IMR-90 (cell line): ENCODE results near the gene CPNE4. TPM values are rescaled to one million over a fixed set of nuclear protein-coding genes. Genes with fewer than 3 reads are reported as not detected.

ENCODE experiments used
- ATAC-seq: fragments of 200-7000 bp; cut with Tn5 transposase; 2 replicates; pipeline ENCODE4 v1.9.1; 2020; ENCODE audit warnings: low read depth, mild to moderate bottlenecking, moderate library complexity
- BruUV-seq: library from RNA; stranded (reverse); fragments of 400-500 nt; replicated peaks from 2 replicates; lab custom pipeline; 2021; lab: Mats Ljungman, UMichigan
- CTCF ChIA-PET: fragments of 300-600 bp; formaldehyde crosslinking; extraction: SDS; loops from one replicate; lab custom pipeline; 2021; ENCODE audit warnings: antibody characterized with exemption; lab: Yijun Ruan, JAX
- POLR2A ChIA-PET: fragments of 300-600 bp; sonication (Branson Sonifier 250); formaldehyde crosslinking; loops from one replicate; lab custom pipeline; 2022; ENCODE audit warnings: antibody characterized with exemption; ENCODE audit not compliant: unreplicated experiment; lab: Charles Lee
- DNase-seq: peaks from one replicate; pipeline ENCODE4 v3.0.0; 2013
- H2AFZ ChIP-seq: replicated peaks from 2 replicates; pipeline ENCODE3; 2013; ENCODE audit warnings: low read length, mild to moderate bottlenecking; ENCODE audit not compliant: poor library complexity
- H2AK5ac ChIP-seq: 2 replicates; pipeline ENCODE4 v1.6.1; 2013; ENCODE audit warnings: low read depth, low read length, inconsistent platforms
- H2AK9ac ChIP-seq: replicated peaks from 2 replicates; pipeline ENCODE3; 2013; ENCODE audit warnings: mild to moderate bottlenecking, low read depth, low read length, moderate library complexity; ENCODE audit not compliant: poor library complexity
- H2BK120ac ChIP-seq: 2 replicates; pipeline ENCODE4 v1.6.1; 2013; ENCODE audit warnings: low read depth, low read length, inconsistent platforms
- H2BK15ac ChIP-seq: 3 replicates; pipeline ENCODE4 v1.6.1; 2013; ENCODE audit warnings: low read depth, low read length, inconsistent platforms
- H2BK20ac ChIP-seq: 2 replicates; pipeline ENCODE4 v1.6.1; 2013; ENCODE audit warnings: low read depth, mild to moderate bottlenecking, inconsistent platforms, low read length, moderate library complexity
- H2BK5ac ChIP-seq: 2 replicates; pipeline ENCODE4 v1.6.1; 2013; ENCODE audit warnings: mild to moderate bottlenecking, low read depth, low read length, inconsistent platforms; ENCODE audit not compliant: poor library complexity, severe bottlenecking
- H3K14ac ChIP-seq: replicated peaks from 2 replicates; pipeline ENCODE4 v1.6.1; 2013; ENCODE audit warnings: low read depth, low read length, inconsistent platforms
- H3K18ac ChIP-seq: 2 replicates; pipeline ENCODE4 v1.6.1; 2013; ENCODE audit warnings: low read depth, low read length, control low read depth
- H3K23ac ChIP-seq: 2 replicates; pipeline ENCODE4 v1.6.1; 2013; ENCODE audit warnings: low read depth, low read length, inconsistent platforms
- H3K27ac ChIP-seq: 2 replicates; pipeline ENCODE4 v1.5.1; 2013; ENCODE audit warnings: mild to moderate bottlenecking, control low read depth, low read length; ENCODE audit not compliant: insufficient read depth
- H3K27me3 ChIP-seq: 2 replicates; pipeline ENCODE4 v1.6.1; 2013; ENCODE audit warnings: low read length; ENCODE audit not compliant: control insufficient read depth, insufficient read depth
- H3K36me3 ChIP-seq: 2 replicates; pipeline ENCODE4 v1.6.1; 2013; ENCODE audit warnings: low read length, mixed read lengths; ENCODE audit not compliant: control insufficient read depth, insufficient read depth
- H3K4ac ChIP-seq: 2 replicates; pipeline ENCODE4 v1.6.1; 2013; ENCODE audit warnings: low read depth, low read length, inconsistent platforms
- H3K4me1 ChIP-seq: 2 replicates; pipeline ENCODE4 v1.6.1; 2013; ENCODE audit warnings: low read length, mixed read lengths; ENCODE audit not compliant: control insufficient read depth, insufficient read depth
- H3K4me2 ChIP-seq: 2 replicates; pipeline ENCODE4 v1.6.1; 2013; ENCODE audit warnings: low read depth, mild to moderate bottlenecking, control low read depth, low read length, moderate library complexity
- H3K4me3 ChIP-seq: 2 replicates; pipeline ENCODE4 v1.5.1; 2013; ENCODE audit warnings: low read depth, mild to moderate bottlenecking, control low read depth, low read length, moderate library complexity; ENCODE audit not compliant: insufficient read depth
- H3K56ac ChIP-seq: 2 replicates; pipeline ENCODE4 v1.6.1; 2013; ENCODE audit warnings: low read length, inconsistent platforms; ENCODE audit not compliant: insufficient read depth; ENCODE audit errors: extremely low read depth
- H3K79me1 ChIP-seq, 2 experiments: 2 replicates each; pipeline ENCODE4 v1.6.1; 2013; ENCODE audit warnings: low read length in 2 of 2, inconsistent platforms in 1 of 2, low read depth in 1 of 2
- H3K9ac ChIP-seq: 2 replicates; pipeline ENCODE4 v1.6.1; 2013; ENCODE audit warnings: low read depth, low read length, control low read depth
- H3K9me1 ChIP-seq: 2 replicates; pipeline ENCODE4 v1.6.1; 2013; ENCODE audit warnings: low read length, inconsistent platforms; ENCODE audit not compliant: insufficient read depth
- H3K9me3 ChIP-seq: 2 replicates; pipeline ENCODE4 v1.6.1; 2013; ENCODE audit warnings: low read length; ENCODE audit not compliant: control insufficient read depth, insufficient read depth
- H4K20me1 ChIP-seq: 2 replicates; pipeline ENCODE4 v1.6.1; 2013; ENCODE audit warnings: low read length, inconsistent platforms; ENCODE audit not compliant: insufficient read depth
- H4K5ac ChIP-seq: 2 replicates; pipeline ENCODE4 v1.6.1; 2013; ENCODE audit warnings: mild to moderate bottlenecking, low read depth, low read length, control low read depth
- H4K8ac ChIP-seq, 2 experiments: 2 replicates each; pipeline ENCODE4 v1.6.1; 2013; ENCODE audit warnings: low read depth in 2 of 2, low read length in 2 of 2, control low read depth in 1 of 2, inconsistent platforms in 1 of 2
- H4K91ac ChIP-seq: 2 replicates; pipeline ENCODE4 v1.6.1; 2013; ENCODE audit warnings: low read depth, low read length, inconsistent platforms; ENCODE audit not compliant: insufficient read depth
- BHLHE40 ChIP-seq: fragments of 150-350 bp; IDR thresholded peaks from 2 replicates; pipeline ENCODE4 v1.6.1; 2016; ENCODE audit warnings: mild to moderate bottlenecking, low read depth, low read length
- CEBPB ChIP-seq: IDR thresholded peaks from 2 replicates; pipeline ENCODE4 v1.6.1; 2012; ENCODE audit warnings: low read depth, low read length, improper control_type of control experiment
- FOS ChIP-seq: fragments of 150-350 bp; IDR thresholded peaks from 2 replicates; pipeline ENCODE4 v1.6.1; 2016; ENCODE audit warnings: low read depth, low read length
- MAFK ChIP-seq: IDR thresholded peaks from 2 replicates; pipeline ENCODE4 v1.6.1; 2012; ENCODE audit warnings: low read depth, low read length, improper control_type of control experiment
- MAZ ChIP-seq: IDR thresholded peaks from 2 replicates; pipeline ENCODE4 v1.6.1; 2012; ENCODE audit warnings: low read depth, mild to moderate bottlenecking, low read length, improper control_type of control experiment, moderate library complexity, borderline replicate concordance
- POLR2A ChIP-seq: IDR thresholded peaks from 2 replicates; pipeline ENCODE4 v1.6.1; 2012; ENCODE audit warnings: mild to moderate bottlenecking, low read depth, low read length
- RAD21 ChIP-seq: IDR thresholded peaks from 2 replicates; pipeline ENCODE4 v1.6.1; 2012; ENCODE audit warnings: low read length, improper control_type of control experiment
- RCOR1 ChIP-seq: IDR thresholded peaks from 2 replicates; pipeline ENCODE4 v1.6.1; 2012; ENCODE audit warnings: mild to moderate bottlenecking, low read length, improper control_type of control experiment; ENCODE audit not compliant: insufficient replicate concordance
- USF2 ChIP-seq: fragments of 150-350 bp; IDR thresholded peaks from 2 replicates; pipeline ENCODE4 v1.6.1; 2017; ENCODE audit warnings: mild to moderate bottlenecking, antibody characterized with exemption, low read length, low read depth
- WGBS, 2 experiments: methylation state at CpG; one replicate each; pipeline versions ENCODE4 v1.1.5 to v1.1.7; 2013; ENCODE audit warnings: missing lambda C conversion rate in 2 of 2; ENCODE audit not compliant: insufficient read length in 1 of 2; ENCODE audit errors: extremely low coverage in 2 of 2; 5-methylcytosine and 5-hydroxymethylcytosine counted together
- dilution Hi-C: fragments of 300-500 bp; cut with HindIII; formaldehyde crosslinking; loops from one replicate; pipeline ENCODE4 v1.14.3; 2018; ENCODE audit warnings: low sequenced_read_pairs; ENCODE audit not compliant: unreplicated experiment
- in situ Hi-C: fragments of 300-500 bp; cut with MboI; formaldehyde crosslinking; loops from 3 replicates; pipeline ENCODE4 v1.14.3; 2019; ENCODE audit warnings: low sequenced_read_pairs, inconsistent platforms, mixed read lengths
- intact Hi-C: fragments of 100-400 bp; cut with micrococcal nuclease; formaldehyde crosslinking; loops from 2 replicates; pipeline ENCODE4 v1.10.0; 2022
- polyA plus RNA-seq, 3 experiments: library from polyadenylated mRNA; depleted of rRNA; stranded (reverse); fragments of >200 nt; gene quantifications; 2 replicates each; pipeline ENCODE4 v1.2.3, GENCODE V29; 2012; ENCODE audit warnings: low replicate concordance in 1 of 3
- total RNA-seq: library from RNA; depleted of rRNA; stranded (reverse); fragments of >200 nt; gene quantifications from 2 replicates; pipeline ENCODE4 v1.2.3, GENCODE V29; 2012

Gene CPNE4
- total and polyA plus RNA-seq, 2 of the 4 experiments (the other 2 are of a cell fraction), result not detected

DNA sequence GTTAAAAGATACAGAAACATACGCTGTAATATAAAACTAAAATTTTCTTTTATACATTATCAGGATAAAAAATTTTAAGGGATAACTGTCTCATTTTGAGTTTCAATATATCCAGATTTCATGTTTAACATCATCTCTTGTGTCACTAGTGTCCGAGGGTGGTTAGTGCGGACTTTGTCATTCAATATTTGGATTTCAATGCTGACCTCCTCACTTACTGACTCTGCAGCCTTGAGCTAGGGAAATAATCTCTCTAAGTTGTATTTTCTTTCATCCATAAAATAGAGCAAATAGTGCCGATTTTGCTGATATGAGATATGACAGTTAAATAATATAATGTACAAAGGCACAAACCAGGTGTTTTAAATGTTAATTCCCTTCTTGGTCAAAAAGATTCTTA is 203.2 kb downstream of the CPNE4 start:
- intact Hi-C loops, result no loop called here
- no peaks in the 10 kb centered on the region for H3K9me3 ChIP-seq

More for the DNA sequence above, 203.2 kb downstream of the CPNE4 start:
- Histone ChIP-seq H2BK15ac (no peak overlapping the region), H3K18ac (no peak overlapping the region), H4K20me1 (no peaks in the 10 kb centered on the region), H2AK9ac (no peak overlapping the region), H3K79me1 (no peaks in the 10 kb centered on the region), H3K14ac (no peak overlapping the region), H3K27ac (no peak overlapping the region), H2BK120ac (no peak overlapping the region), H3K9me1 (no peaks in the 10 kb centered on the region), H4K91ac (no peak overlapping the region), H3K36me3 (no peaks in the 10 kb centered on the region), H3K56ac (no peak overlapping the region), H3K27me3 (no peaks in the 10 kb centered on the region), H3K23ac (no peak overlapping the region), H3K9ac (no peak overlapping the region), H3K4ac (no peak overlapping the region), H3K4me2 (no peak overlapping the region), H4K5ac (no peak overlapping the region), H3K4me1 (no peaks in the 10 kb centered on the region), H2BK5ac (no peak overlapping the region), H4K8ac (no peak overlapping the region), H2AK5ac (no peak overlapping the region), H3K4me3 (no peak overlapping the region), H2BK20ac (no peak overlapping the region), H2AFZ (no peak overlapping the region)
- in situ Hi-C loops (no loop called here), dilution Hi-C loops (no loop called here)
- TF ChIP-seq MAFK, result no peak
- no peak for TF ChIP-seq RCOR1
- no peak for TF ChIP-seq USF2
- TF ChIP-seq FOS, result no peak
- TF ChIP-seq CEBPB, result no peak
- no peak for TF ChIP-seq POLR2A
- no peak for TF ChIP-seq BHLHE40
- no peak for TF ChIP-seq RAD21
- no peak for TF ChIP-seq MAZ
- ATAC-seq (no peak), DNase-seq (no peak)
- no CpG with 5 or more reads among the region's 4 CpGs for WGBS, 2 experiments
- CTCF ChIA-PET, result no interaction called here
- no TSS peak for BruUV-seq
- POLR2A ChIA-PET, result no interaction called here
